ENCODE data around the gene TYMP.

Gene TYMP

GRCh38 chr22:50547263-50547985 lies 17.6 kb upstream of the TYMP start (continued):
- no peak for TF ChIP-seq BCL6B (tag by site-specific recombination; IDR thresholded peaks at IDR 0.05)
- TF ChIP-seq ZNF302 (tag by site-specific recombination; IDR thresholded peaks at IDR 0.05; ENCODE audit: low read depth), result no peak
- no peak for TF ChIP-seq EGR2 (tag by site-specific recombination; IDR thresholded peaks at IDR 0.05; ENCODE audit: low read depth)
- no peak for TF ChIP-seq OSR2 (tag by site-specific recombination; IDR thresholded peaks at IDR 0.05)
- TF ChIP-seq ZFHX2 (tag by site-specific recombination; conservative IDR thresholded peaks at IDR 0.05), result no peak
- no peak for TF ChIP-seq ZNF777 (tag by site-specific recombination; IDR thresholded peaks at IDR 0.05; ENCODE audit: borderline replicate concordance)
- TF ChIP-seq ZEB2 (tag by site-specific recombination; IDR thresholded peaks at IDR 0.05), result no peak

DNA sequence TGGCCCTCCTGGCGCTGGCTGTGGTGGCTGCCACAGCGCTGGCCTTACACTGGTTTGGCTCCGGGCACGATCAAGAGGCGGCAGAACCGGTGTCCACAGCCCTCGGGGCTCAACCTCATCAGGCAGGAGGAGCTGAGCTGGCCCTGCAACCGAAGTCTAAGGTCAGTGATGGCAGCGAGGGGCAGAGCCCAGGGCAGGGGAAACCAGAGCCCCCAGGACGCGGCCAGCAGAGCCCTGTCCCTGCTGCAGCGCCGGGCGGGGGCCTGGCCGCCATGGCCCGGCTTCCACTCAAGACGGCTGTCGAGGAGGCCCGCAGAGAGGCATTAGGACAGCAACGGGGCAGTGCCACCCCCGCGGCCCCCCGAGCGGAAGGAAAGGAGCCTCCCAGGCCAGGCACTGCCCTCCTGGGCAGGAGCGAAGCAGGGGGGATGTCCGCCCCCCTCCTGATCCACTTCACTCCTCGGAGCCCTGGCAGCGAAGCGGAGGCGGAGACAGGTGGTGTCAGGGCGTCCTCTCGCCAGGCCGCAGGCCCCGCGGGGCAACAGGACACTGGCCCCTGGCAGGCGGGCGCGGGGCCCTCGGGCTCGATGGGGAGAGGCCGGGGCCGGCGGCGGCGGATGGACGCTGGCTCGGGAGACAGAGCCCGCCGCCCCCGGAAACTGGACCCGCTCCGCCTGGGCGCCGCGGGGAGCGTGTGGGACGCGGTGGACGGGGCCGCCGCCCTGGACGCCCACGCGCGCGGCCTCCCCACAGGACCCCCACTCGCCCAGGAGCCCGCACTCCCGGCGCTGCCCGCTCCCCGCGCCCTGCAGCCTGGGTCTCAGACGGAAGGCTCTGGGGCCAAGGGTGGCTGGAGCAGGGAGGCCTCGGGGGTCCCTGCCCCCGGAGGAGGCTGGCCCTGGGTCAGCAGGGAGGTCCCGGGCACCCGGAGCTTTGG lies 16.8 kb upstream of the TYMP start:
- Histone ChIP-seq H3K36me3 (ENCODE audit: control insufficient read depth in 2 of 2, insufficient read depth in 1 of 2, low read length in 2 of 2) (no peaks in the 10 kb centered on the region), H3K4me1 (ENCODE audit: control insufficient read depth, insufficient read depth, low read length) (no peaks in the 10 kb centered on the region), H3K27ac (ENCODE audit: extremely low read depth, low read depth, low read length) (no peak overlapping the region), H3K9me3 (ENCODE audit: control insufficient read depth, insufficient read depth, low read depth, low read length) (no peaks in the 10 kb centered on the region), H3K4me3 (ENCODE audit: low read depth, low read length) (no peak overlapping the region)
- ChIA-PET CTCF (interaction anchor here (0.6 to 1.8 kb wide), 2 partner anchors 16 to 61 kb away, joined by 3 to 7 read pairs; partner anchors contain the start of gene SYCE3), POLR2A (interaction anchor here (0.5 to 1.8 kb wide), 4 partner anchors 16 to 100 kb away, joined by 3 to 8 read pairs (median 4); partner anchors contain the start of genes CPT1B, SCO2 and SYCE3)
- no peak for TF ChIP-seq KLF16 (tag by site-specific recombination; IDR thresholded peaks at IDR 0.05)
- no peak for TF ChIP-seq ZBTB6 (tag by site-specific recombination; IDR thresholded peaks at IDR 0.05)

DNA sequence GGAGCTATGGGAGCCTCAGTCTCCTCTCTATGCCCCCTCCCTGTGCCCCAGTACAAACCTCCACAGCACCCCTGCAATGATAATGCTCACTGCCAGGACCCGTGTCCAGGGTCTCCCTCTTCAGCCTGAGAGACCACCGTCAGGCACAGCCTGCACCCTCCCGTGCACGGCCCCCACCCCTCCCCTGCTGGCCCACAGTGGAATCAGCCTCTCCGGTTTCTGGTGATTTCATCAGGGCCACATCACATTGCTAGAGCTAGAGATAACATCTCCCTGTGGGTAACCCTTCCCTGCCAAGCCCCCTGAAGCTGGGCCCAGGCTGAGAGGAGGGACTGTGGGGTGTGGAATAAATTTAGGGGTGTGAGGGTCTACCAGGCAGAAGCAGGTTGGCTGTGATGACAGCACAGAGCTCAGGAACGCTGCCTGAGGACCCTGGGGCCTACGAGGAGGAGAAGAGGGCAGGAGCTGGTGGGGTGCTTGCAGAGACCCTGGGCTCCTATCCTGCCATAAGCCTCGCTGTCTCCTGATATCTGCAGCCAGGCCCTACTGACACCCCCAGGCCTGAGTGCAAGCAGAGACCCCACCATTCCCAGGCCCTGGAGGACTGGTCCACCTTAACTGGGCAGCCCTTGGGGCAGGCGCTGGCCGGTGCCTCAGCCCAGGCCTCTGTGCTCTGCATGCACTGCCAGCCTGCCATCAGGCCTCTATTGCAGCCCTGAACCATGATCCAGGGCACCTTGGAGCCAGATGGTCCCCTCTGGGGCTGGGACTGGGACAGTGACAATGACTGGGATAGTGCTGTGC lies 15.9 kb upstream of the TYMP start, which contains the start of gene KLHDC7B:
Gene KLHDC7B, plus strand, starts transcription at position 378 of the 804 bp plus-strand sequence. Its CDS starts 345 bp downstream, at position 723.
- Histone ChIP-seq H3K36me3 (ENCODE audit: control insufficient read depth in 2 of 2, insufficient read depth in 1 of 2, low read length in 2 of 2) (no peaks in the 10 kb centered on the region), H3K27ac (ENCODE audit: extremely low read depth, low read depth, low read length) (0 out of 2 replicates have a peak within 1 kb of the TSS, but pooled peaks have one; percentile 19), H3K9me3 (ENCODE audit: control insufficient read depth, insufficient read depth, low read depth, low read length) (no peaks in the 10 kb centered on the region), H3K4me3 (ENCODE audit: low read depth, low read length) (no peak within 1 kb of the TSS), H3K4me1 (ENCODE audit: control insufficient read depth, insufficient read depth, low read length) (0 out of 2 replicates have a peak, but pooled peaks cover 2% of the 10 kb centered on the region)
- ChIA-PET CTCF (interaction anchor here (0.6 to 1.6 kb wide), 5 partner anchors 14 to 62 kb away, joined by 3 to 10 read pairs (median 4); partner anchors contain the start of genes SCO2 and SYCE3), POLR2A (interaction anchor here (0.7 to 1.8 kb wide), 4 partner anchors 17 to 79 kb away, joined by 3 to 8 read pairs (median 4); partner anchors contain the start of genes LMF2, NCAPH2, SCO2 and SYCE3)
- TF ChIP-seq ZBTB48 (tag by site-specific recombination; IDR thresholded peaks at IDR 0.05) (peak; percentile 35; the same call in 1 of the 2 replicates), ZNF280D (tag by site-specific recombination; IDR thresholded peaks at IDR 0.05) (no peak), ZNF302 (tag by site-specific recombination; IDR thresholded peaks at IDR 0.05; ENCODE audit: low read depth) (no peak), ZEB2 (tag by site-specific recombination; IDR thresholded peaks at IDR 0.05) (peak; percentile 43; the same call in 1 of the 2 replicates), ZNF449 (tag by site-specific recombination; IDR thresholded peaks at IDR 0.05) (no peak), ZBTB17 (tag by site-specific recombination; IDR thresholded peaks at IDR 0.05) (peak; percentile 33; the same call in 1 of the 2 replicates), KLF16 (tag by site-specific recombination; IDR thresholded peaks at IDR 0.05) (0 out of 2 replicates have a peak, but pooled peaks have one; percentile 36), ZNF335 (tag by site-specific recombination; conservative IDR thresholded peaks at IDR 0.05) (peak; percentile 86), ZNF701 (tag by site-specific recombination; IDR thresholded peaks at IDR 0.05) (no peak), KLF1 (tag by site-specific recombination; IDR thresholded peaks at IDR 0.05) (peak; percentile 30; the same call in 1 of the 2 replicates), ZBTB8A (tag by site-specific recombination; IDR thresholded peaks at IDR 0.05) (0 out of 2 replicates have a peak, but pooled peaks have one; percentile 36)
- TF ChIP-seq, protein P1, sequence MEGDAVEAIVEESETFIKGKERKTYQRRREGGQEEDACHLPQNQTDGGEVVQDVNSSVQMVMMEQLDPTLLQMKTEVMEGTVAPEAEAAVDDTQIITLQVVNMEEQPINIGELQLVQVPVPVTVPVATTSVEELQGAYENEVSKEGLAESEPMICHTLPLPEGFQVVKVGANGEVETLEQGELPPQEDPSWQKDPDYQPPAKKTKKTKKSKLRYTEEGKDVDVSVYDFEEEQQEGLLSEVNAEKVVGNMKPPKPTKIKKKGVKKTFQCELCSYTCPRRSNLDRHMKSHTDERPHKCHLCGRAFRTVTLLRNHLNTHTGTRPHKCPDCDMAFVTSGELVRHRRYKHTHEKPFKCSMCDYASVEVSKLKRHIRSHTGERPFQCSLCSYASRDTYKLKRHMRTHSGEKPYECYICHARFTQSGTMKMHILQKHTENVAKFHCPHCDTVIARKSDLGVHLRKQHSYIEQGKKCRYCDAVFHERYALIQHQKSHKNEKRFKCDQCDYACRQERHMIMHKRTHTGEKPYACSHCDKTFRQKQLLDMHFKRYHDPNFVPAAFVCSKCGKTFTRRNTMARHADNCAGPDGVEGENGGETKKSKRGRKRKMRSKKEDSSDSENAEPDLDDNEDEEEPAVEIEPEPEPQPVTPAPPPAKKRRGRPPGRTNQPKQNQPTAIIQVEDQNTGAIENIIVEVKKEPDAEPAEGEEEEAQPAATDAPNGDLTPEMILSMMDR (tag by site-specific recombination; IDR thresholded peaks at IDR 0.05), result peak; percentile 40; the same call in 1 of the 2 replicates
